Neutrophil (primary cell): ENCODE measurements around the gene MINK1.

Experiments
- H3K27ac ChIP-seq: fragments of 200-600 bp; sonication (generic); 2 replicates; pipeline ENCODE4 v1.5.1; 2016; ENCODE audit warnings: mild to moderate bottlenecking, moderate library complexity
- H3K27me3 ChIP-seq: fragments of 200-600 bp; sonication (generic); 2 replicates; pipeline ENCODE4 v1.6.0; 2016; ENCODE audit warnings: mild to moderate bottlenecking
- H3K36me3 ChIP-seq: fragments of 200-600 bp; sonication (generic); 2 replicates; pipeline ENCODE4 v1.5.1; 2017
- H3K4me1 ChIP-seq, 2 experiments: fragments of 200-600 bp in 1 of 2; sonication (generic) in 1 of 2; 1 replicate in 1 of 2; 2 replicates in 1 of 2; pipeline versions ENCODE4 v1.5.1 to v1.6.1; 2013 to 2016; ENCODE audit warnings: low read depth in 1 of 2, low read length in 1 of 2, mild to moderate bottlenecking in 1 of 2, moderate library complexity in 1 of 2; ENCODE audit not compliant: control insufficient read depth in 1 of 2, insufficient read depth in 1 of 2
- H3K4me3 ChIP-seq, 2 experiments: fragments of 200-600 bp in 1 of 2; sonication (generic) in 1 of 2; 1 replicate in 1 of 2; 2 replicates in 1 of 2; pipeline ENCODE4 v1.5.1; 2013 to 2016; ENCODE audit warnings: low read depth in 1 of 2, low read length in 1 of 2, mild to moderate bottlenecking in 1 of 2, moderate library complexity in 1 of 2
- H3K9me3 ChIP-seq: fragments of 200-600 bp; sonication (generic); 2 replicates; pipeline ENCODE4 v1.5.1; 2016
- TF ChIP-seq, protein P1 (sequence below): fragments of 200-600 bp; sonication (generic); IDR thresholded peaks from 2 replicates; pipeline ENCODE4 v1.5.1; 2016; ENCODE audit warnings: antibody characterized with exemption

The MINK1 gene

DNA sequence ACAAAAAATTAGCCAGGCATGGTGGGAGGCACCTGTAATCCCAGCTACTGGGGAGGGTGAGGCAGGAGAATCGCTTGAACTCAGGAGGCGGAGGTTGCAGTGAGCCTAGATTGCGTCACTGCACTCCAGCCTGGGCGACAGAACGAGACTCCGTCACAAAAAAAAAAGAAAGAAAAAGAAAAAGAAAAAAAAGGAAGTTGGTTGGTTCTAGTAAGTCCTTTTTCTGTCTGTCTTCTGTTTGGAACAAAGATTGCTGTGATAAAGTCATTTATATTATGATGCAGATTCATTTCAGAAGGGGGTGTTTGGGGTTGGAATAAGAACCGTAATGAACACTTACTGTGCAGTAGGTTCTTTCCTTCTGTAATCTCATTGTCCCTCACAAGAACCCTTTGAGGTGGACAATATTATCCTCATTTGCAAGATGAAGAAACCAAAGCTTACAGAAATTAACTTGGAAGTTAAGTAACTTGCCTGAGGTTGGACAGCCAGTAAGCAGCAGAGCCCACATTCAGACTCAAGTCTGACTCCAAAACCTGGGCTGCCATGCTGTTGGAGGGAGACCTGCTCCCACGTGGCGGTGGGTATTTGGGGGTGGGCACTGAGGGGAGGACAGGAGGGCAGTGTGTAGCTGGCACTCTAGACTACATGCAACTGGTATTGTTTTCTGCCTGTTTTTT is 10.3 kb downstream of the MINK1 start:
- Histone ChIP-seq H3K4me3 (peak overlapping the region in 1 of 2 experiments; percentile 5), H3K9me3 (no peaks in the 10 kb centered on the region), H3K27me3 (no peaks in the 10 kb centered on the region), H3K27ac (peak overlapping the region; percentile 79), H3K36me3 (no peaks in the 10 kb centered on the region), H3K4me1 (peaks cover 38 to 44% of the 10 kb centered on the region in 2 experiments)
- TF ChIP-seq, protein P1, sequence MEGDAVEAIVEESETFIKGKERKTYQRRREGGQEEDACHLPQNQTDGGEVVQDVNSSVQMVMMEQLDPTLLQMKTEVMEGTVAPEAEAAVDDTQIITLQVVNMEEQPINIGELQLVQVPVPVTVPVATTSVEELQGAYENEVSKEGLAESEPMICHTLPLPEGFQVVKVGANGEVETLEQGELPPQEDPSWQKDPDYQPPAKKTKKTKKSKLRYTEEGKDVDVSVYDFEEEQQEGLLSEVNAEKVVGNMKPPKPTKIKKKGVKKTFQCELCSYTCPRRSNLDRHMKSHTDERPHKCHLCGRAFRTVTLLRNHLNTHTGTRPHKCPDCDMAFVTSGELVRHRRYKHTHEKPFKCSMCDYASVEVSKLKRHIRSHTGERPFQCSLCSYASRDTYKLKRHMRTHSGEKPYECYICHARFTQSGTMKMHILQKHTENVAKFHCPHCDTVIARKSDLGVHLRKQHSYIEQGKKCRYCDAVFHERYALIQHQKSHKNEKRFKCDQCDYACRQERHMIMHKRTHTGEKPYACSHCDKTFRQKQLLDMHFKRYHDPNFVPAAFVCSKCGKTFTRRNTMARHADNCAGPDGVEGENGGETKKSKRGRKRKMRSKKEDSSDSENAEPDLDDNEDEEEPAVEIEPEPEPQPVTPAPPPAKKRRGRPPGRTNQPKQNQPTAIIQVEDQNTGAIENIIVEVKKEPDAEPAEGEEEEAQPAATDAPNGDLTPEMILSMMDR, result no peak

DNA sequence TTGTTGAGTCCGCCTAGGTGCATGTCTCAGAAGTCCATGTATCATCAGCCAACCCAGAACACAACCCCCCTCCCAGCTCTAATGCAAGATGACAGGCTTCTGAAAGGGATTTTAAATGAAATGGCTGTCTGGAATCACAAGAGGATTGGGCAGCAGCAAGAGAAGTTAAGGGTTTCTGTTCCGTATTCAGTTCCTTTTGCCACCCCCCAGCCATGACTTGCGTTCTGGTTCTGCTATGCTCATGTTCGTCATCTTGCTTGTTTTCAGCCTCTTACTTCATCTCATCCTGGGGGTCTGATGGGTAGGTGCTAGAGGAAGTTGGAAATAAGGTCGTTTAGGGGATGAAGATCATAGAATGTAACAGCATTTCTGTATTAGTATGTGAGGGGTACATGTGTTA is 12.0 kb downstream of the MINK1 start:
- Histone ChIP-seq H3K4me1 (peaks cover 38 to 44% of the 10 kb centered on the region in 2 experiments), H3K36me3 (no peaks in the 10 kb centered on the region), H3K4me3 (no peak overlapping the region), H3K27me3 (no peaks in the 10 kb centered on the region), H3K9me3 (no peaks in the 10 kb centered on the region), H3K27ac (peak overlapping the region; percentile 79)
- TF ChIP-seq, protein P1, result no peak

DNA sequence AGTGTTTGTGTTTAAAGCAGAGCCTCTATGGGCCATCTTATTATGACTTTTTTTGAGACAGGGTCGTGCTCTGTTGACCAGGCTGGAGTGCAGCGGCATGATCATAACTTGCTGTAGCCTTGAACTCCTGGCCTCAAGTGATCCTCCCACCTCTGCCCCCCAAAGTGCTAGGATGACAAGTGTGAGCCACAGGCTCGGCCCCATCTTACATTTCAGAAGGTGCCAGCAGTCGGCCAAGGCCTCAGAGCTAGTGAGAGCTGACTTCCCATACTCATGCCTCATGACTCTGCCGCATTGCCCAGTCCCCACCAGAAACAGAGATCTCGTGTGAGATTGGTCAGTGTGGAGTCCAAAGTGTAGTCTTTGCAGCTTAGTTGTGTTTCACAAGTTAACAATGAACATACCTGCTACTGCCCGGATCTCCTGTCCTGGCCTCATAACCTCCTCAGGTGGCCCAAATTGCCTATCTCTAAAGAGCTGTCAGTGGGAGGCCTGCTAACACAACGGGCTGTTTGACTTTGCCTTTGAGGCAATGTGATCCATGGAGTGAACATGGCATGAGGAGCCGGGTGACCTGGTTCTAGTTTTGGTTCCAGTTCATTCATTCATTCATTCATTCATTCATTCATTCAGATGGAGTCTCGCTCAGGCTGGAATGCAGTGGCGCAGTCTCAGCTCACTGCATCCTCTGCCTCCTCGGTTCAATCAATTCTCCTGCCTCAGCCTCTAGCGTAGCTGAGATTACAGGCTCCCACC is 13.7 kb downstream of the MINK1 start:
- no peak overlapping the region for H3K27ac ChIP-seq
- H3K4me1 ChIP-seq, result peaks cover 38 to 49% of the 10 kb centered on the region in 2 experiments
- H3K36me3 ChIP-seq, result no peaks in the 10 kb centered on the region
- no peak overlapping the region for H3K4me3 ChIP-seq
- TF ChIP-seq, protein P1, result no peak
- H3K27me3 ChIP-seq, result no peaks in the 10 kb centered on the region
- H3K9me3 ChIP-seq, result no peaks in the 10 kb centered on the region

DNA sequence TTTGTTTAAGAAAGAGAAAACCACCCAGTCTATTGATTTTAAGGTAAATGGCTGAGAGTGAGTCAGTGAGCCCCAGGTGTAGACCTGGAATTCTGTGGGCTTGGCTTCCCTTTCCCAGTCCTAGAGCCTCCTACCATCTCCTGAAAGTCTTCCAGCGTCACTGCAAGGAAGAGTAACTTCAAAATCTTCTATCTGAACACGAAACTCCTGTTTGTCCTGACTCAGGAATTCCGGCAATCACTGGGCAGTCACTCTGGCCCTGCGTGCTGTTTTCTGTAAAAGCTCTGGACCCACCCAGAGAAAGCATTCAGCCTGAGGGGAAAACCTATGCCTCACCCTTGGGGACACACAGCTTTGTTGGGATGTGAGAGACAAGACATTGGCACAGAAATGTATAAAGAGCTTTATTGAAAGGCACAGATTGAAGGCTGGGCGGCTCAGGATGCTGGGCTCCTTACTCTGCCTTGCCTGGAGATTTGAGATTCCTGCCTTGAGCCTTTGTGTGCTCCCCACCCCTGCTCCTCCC is 15.9 kb downstream of the MINK1 start:
- Histone ChIP-seq H3K4me3 (no peak overlapping the region), H3K4me1 (peaks cover 17 to 28% of the 10 kb centered on the region in 2 experiments), H3K27ac (no peak overlapping the region), H3K9me3 (no peaks in the 10 kb centered on the region), H3K36me3 (peaks cover under 1% of the 10 kb centered on the region), H3K27me3 (no peaks in the 10 kb centered on the region)
- TF ChIP-seq, protein P1, result no peak

DNA sequence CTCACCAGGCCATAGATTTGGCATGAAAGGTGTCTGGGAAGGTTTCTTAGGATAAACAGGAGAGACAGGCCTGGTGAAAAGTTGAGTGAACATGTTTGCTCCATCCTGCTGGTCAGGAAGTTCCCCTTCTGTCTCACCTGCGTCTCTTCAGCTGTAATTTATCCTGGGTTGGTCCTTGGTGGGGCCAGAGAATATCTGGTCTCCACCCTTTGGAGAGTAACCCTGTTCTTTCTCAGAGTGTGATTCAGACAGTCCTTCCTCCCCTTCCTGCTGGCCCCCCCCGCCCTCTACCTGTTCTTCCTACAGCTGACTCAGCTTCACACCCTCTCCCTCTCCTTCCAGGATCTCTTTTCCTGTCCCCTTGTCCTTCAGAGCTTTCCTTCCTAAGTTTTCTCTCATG is 17.1 kb downstream of the MINK1 start:
- Histone ChIP-seq H3K36me3 (peaks cover 7% of the 10 kb centered on the region), H3K27ac (no peak overlapping the region), H3K4me3 (no peak overlapping the region), H3K4me1 (peaks cover 5 to 16% of the 10 kb centered on the region in 2 experiments), H3K27me3 (no peaks in the 10 kb centered on the region), H3K9me3 (no peaks in the 10 kb centered on the region)
- TF ChIP-seq, protein P1, result no peak
